Coronary artery (tissue), 2 donors: ENCODE data around the gene IER5.

Experiments
- DNase-seq: peaks from one replicate; pipeline ENCODE4 v3.0.0-alpha.2; 2017; ENCODE audit warnings: low spot score
- H3K27ac ChIP-seq, 2 donors: fragments of 200-600 bp; sonication (generic); one replicate each; pipeline ENCODE4 v1.5.1; 2016 to 2019
- H3K4me3 ChIP-seq: fragments of 200-600 bp; sonication (generic); 2 replicates; pipeline ENCODE4 v1.5.1; 2016; ENCODE audit warnings: mild to moderate bottlenecking, moderate library complexity
- TF ChIP-seq, protein P1 (sequence below): fragments of 200-600 bp; sonication (generic); IDR thresholded peaks from one replicate; pipeline ENCODE4 v1.5.1; 2019; ENCODE audit warnings: antibody characterized with exemption

Gene IER5

DNA sequence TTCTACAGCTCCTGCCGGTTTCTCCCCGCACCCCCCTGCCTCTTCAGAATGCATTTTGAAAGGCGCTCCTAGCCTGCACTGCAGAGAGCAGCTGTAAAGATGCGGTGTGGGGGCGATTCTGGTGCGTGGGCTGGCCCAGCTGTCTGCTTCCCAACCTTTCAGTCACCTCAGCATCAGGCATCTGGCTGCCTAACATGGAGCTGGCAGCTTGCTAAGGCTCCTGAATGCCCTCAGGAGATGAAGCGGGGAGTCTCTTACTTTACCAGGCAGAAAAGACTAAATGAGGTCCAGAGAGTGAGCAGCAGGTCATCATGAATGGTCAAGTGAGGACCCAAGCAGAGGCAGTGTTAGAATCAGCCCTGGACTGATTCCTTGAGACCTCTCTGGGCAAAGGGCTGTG is 8.7 kb downstream of the IER5 start:
- DNase-seq: no peak
- TF ChIP-seq, protein P1, sequence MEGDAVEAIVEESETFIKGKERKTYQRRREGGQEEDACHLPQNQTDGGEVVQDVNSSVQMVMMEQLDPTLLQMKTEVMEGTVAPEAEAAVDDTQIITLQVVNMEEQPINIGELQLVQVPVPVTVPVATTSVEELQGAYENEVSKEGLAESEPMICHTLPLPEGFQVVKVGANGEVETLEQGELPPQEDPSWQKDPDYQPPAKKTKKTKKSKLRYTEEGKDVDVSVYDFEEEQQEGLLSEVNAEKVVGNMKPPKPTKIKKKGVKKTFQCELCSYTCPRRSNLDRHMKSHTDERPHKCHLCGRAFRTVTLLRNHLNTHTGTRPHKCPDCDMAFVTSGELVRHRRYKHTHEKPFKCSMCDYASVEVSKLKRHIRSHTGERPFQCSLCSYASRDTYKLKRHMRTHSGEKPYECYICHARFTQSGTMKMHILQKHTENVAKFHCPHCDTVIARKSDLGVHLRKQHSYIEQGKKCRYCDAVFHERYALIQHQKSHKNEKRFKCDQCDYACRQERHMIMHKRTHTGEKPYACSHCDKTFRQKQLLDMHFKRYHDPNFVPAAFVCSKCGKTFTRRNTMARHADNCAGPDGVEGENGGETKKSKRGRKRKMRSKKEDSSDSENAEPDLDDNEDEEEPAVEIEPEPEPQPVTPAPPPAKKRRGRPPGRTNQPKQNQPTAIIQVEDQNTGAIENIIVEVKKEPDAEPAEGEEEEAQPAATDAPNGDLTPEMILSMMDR: no peak
- H3K4me3 ChIP-seq: no peak overlapping the region
- no peak overlapping the region for H3K27ac ChIP-seq

DNA sequence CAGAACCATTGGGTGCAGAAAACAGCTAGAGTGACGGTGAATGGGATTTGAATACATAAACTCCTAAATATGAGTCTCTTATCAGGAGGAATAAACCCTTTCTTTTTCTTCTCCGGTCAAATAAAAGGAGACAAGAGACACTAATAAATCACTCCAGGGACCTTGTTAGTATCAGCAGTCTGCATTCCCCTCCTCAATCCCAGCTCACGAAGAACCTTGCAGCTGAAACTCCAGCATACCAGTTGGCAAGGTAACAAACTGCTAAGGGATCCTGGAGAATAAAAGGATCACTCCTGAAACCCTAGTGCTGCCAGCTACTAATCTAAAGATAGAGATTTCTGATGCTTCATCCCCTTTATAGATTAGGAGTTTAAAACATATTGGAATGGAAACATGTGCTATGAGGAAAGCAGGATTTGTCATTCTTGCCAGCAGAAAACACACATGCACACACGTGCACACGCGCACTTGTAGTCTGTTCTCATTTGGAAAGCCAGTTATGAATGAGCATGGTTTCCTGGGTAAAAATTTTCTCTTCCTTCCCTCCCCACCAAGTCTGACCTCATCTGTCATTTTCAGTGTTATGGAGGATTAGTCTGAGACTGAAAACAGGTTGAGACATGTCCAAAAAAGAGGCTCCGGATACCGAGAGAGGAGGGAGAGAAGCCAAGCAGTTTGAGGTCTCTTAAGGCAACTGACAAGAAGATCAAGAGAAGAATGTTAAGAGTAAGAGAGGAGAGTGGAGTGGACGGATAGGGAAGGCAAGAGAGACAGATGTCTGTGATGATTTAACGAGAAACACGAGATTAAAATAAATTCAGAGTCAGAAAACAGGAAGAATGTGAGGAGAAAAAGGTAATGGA is 10.9 kb downstream of the IER5 start:
- no peak for DNase-seq
- Histone ChIP-seq H3K27ac (no peak overlapping the region), H3K4me3 (no peak overlapping the region)
- TF ChIP-seq, protein P1: no peak

DNA sequence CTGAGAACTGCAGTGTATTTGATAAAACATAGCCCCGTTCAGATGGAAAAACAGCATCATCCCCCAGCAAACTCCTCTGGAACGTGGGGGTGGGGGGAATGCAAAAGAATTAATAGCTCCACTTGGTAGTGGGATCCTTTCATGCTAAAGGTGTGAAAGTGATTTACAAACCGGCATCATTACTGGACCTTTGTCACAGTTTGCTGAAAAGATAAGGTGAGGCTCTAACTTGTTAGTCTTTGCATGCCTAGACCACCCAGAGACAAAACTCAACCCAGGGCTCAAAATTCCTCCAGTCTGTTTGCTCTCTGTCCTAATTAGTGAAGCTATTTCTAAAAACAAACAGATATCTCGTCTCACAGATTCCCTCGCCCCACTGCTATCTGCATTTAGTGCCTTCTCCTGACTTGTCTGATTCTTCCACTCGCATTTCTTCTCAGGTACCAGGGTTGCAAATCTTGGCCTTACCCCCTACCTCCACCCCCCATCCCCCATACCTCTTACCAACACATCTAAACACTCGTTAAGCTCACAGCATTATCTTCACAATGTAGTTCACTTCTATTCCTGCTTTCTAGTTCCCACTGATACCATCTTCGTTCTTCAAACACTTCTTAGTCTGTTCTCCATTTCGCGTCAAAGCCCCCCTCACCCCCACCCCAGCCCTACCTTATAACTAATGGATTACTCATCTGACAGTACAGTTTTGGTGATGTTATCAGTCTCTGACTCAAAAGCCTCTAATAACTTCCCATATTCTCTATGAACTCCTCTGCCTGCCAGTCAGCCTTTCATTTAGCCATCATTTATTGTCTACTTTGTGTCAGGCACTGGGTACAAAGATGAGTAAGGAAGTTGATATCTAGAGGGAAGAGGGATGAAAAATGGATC is 11.8 kb downstream of the IER5 start:
- DNase-seq: no peak
- Histone ChIP-seq H3K27ac (no peak overlapping the region), H3K4me3 (no peak overlapping the region)
- TF ChIP-seq, protein P1: no peak

DNA sequence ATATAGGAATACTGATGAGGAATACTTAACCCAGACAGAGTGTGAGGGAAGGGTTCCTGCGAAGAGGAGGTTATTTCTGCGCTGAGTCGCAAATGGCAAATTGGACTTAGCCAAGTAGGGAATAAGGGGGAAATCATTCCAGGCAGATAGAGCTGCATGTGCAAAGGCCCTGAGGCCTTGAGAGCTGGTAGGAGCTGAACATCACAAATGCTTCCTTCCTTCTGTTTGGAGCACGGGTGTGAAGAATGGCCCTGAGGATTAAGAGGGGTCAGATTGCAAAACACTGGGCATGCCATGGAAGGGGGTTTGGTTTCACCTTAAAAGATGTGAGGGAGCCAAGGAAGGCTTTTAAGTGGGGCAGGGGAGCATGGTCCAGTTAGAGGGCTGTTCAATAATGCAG is 12.4 kb downstream of the IER5 start:
- Histone ChIP-seq H3K27ac (no peak overlapping the region), H3K4me3 (no peak overlapping the region)
- TF ChIP-seq, protein P1: no peak
- no peak for DNase-seq

DNA sequence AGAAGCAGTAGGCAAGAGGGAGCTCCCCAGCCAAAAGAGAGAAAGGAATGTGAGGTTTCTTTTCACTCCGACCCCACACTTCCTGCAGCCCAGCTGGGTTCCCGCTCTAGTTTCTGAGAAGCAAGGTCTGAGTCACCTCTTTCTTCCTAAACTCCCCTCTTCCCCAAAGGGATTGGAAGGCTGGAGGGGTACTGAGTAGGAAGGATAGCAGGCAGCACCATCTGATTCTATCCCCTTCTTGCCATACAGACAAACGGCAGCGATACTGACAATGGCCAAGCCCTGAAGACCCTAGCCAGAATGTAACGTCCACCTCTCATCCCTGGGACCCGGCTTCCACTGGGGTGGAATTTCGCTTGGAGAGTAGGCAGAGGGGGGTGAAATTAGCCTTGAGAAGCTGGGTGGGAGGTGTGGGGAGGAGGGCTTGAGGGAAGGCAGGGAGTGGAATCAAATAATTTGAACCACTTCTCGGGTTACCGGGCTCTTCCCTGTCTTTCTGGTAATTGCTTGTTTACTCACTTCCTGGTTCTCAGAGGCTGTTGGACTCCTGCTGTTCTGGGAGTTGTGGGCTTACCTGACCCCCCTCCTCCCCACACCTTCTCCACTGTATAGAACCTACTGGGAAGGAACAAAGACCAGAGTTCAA is 13.2 kb downstream of the IER5 start:
- TF ChIP-seq, protein P1: no peak
- DNase-seq: no peak
- H3K27ac ChIP-seq: no peak overlapping the region
- H3K4me3 ChIP-seq: no peak overlapping the region

DNA sequence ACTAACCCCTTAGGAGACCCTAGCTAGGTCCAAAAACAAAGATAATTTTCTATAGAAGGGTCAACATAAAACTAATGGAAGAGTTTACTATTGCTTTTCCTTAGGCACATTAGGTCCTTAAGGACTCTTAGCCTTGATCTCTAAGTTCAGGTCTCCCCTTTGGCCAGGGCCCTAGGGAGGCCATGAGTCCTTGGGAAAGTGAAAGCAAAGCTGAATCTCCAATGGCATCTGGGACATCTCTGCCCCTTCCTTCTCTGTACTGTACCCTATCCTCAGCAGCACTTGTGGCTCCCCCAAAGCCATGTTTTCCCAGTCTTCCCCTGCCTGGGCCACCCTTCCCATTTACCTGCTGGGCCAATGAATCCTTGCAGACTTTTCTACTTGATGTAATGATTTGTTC is 14.3 kb downstream of the IER5 start:
- no peak for DNase-seq
- TF ChIP-seq, protein P1: no peak
- no peak overlapping the region for H3K4me3 ChIP-seq
- no peak overlapping the region for H3K27ac ChIP-seq
